HEK293 (cell line): Measurements from ENCODE around the gene IPCEF1.

Experiments
- KLF16 ChIP-seq: fragments of 450-650 bp; formaldehyde crosslinking; IDR thresholded peaks from 2 replicates; pipeline ENCODE4 v1.5.1; 2017; ENCODE audit warnings: missing biosample characterization, missing genetic modification characterization
- ZNF350 ChIP-seq: fragments of 450-650 bp; formaldehyde crosslinking; IDR thresholded peaks from 2 replicates; pipeline ENCODE4 v1.5.0; 2017; ENCODE audit warnings: missing biosample characterization, mild to moderate bottlenecking, missing genetic modification characterization
- ZNF777 ChIP-seq: fragments of 450-650 bp; formaldehyde crosslinking; IDR thresholded peaks from 2 replicates; pipeline ENCODE4 v1.5.1; 2017; ENCODE audit warnings: missing biosample characterization, missing genetic modification characterization, borderline replicate concordance
- ZSCAN18 ChIP-seq: fragments of 450-650 bp; formaldehyde crosslinking; IDR thresholded peaks from 2 replicates; pipeline ENCODE4 v1.5.1; 2016; ENCODE audit warnings: missing biosample characterization, missing genetic modification characterization

GRCh38 chr6:154371281-154371680, 14.7 kb upstream of the IPCEF1 start:
- TF ChIP-seq ZNF350 (tag by site-specific recombination) (no peak), KLF16 (no peak), ZNF777 (tag by site-specific recombination) (no peak), ZSCAN18 (tag by site-specific recombination) (no peak)
